ENCODE data around the gene NHEJ1. TPM values are rescaled to one million over a fixed set of nuclear protein-coding genes. Genes with fewer than 3 reads are reported as not detected.

NHEJ1 gene
- total and polyA plus RNA-seq, 9 of the 15 experiments (the other 6 are each of a cell fraction or from before 2014, with no cell fraction given): 9.0 to 23.7 (median 13.9) TPM

- no peak for TF ChIP-seq ZMIZ1 (IDR thresholded peaks at IDR 0.05; ENCODE audit: low read depth in 2 of 2, low read length in 2 of 2)
- no peak for TF ChIP-seq ZBTB34 (CRISPR knock-in tag; IDR thresholded peaks at IDR 0.05)
- TF ChIP-seq EWSR1 (IDR thresholded peaks at IDR 0.05; ENCODE audit: borderline replicate concordance, low read depth, partially characterized antibody): no peak
- TF ChIP-seq ZNF3 (CRISPR knock-in tag; IDR thresholded peaks at IDR 0.05): no peak
- TF ChIP-seq CHD2 (IDR thresholded peaks at IDR 0.05; ENCODE audit: low read depth, low read length): no peak
- TF ChIP-seq ZBTB1 (CRISPR knock-in tag; IDR thresholded peaks at IDR 0.05; ENCODE audit: borderline replicate concordance, low read depth): no peak
- no peak for TF ChIP-seq ZNF280B (CRISPR knock-in tag; IDR thresholded peaks at IDR 0.05)
- no peak for TF ChIP-seq SMAD2 (IDR thresholded peaks at IDR 0.05; ENCODE audit: low read depth, low read length)
- no peak for TF ChIP-seq ZNF830 (CRISPR knock-in tag; IDR thresholded peaks at IDR 0.05)
- no peak for TF ChIP-seq MLX (CRISPR knock-in tag; conservative IDR thresholded peaks at IDR 0.05)
- TF ChIP-seq PKNOX1 (IDR thresholded peaks at IDR 0.05): no peak
- no peak for TF ChIP-seq MCM2 (IDR thresholded peaks at IDR 0.05; ENCODE audit: low read depth)
- TF ChIP-seq ZNF695 (CRISPR knock-in tag; IDR thresholded peaks at IDR 0.05): no peak
- peak; percentile 6; the same call in 1 of the 2 replicates for TF ChIP-seq EP300 (IDR thresholded peaks at IDR 0.05; ENCODE audit: low read length)
- TF ChIP-seq UBTF (IDR thresholded peaks at IDR 0.05; ENCODE audit: borderline replicate concordance in 1 of 2, low read depth in 2 of 2, low read length in 2 of 2): peak in 1 of 2 experiments; percentile 26; a peak in 1 of 4 replicates
- no peak for TF ChIP-seq ZNF23 (CRISPR knock-in tag; IDR thresholded peaks at IDR 0.05)
These were observed 17.1 kb upstream of the NHEJ1 start, which contains the start of gene RETREG2 (continued) for GRCh38 chr2:219177552-219178376.

Data from K562 (cell line).